OCI-LY3 (cell line): ENCODE data around the gene CFAP54.

ENCODE experiments used
- CTCF ChIP-seq: fragments of 200-600, 300-600 bp; sonication (generic); IDR thresholded peaks from 2 replicates; pipeline ENCODE4 v1.5.1; 2014; ENCODE audit warnings: antibody characterized with exemption, low read length, low read depth
- EZH2phosphoT487 ChIP-seq: fragments of 200-600 bp; shearing (Covaris generic); IDR thresholded peaks from 2 replicates; pipeline ENCODE4 v1.6.1; 2018; ENCODE audit warnings: antibody characterized with exemption, mixed run types, low read depth

- TF ChIP-seq EZH2phosphoT487 = no peak
- TF ChIP-seq CTCF = no peak
Observed at GRCh38 chr12:96452261-96452922, 37.0 kb upstream of the CFAP54 start.
